Measurements from ENCODE around the gene OPCML.

The OPCML gene

GRCh38 chr11:133115099-133115498, 417.2 kb downstream of the OPCML start:
- no peak for DNase-seq

- DNase-seq, result no peak
Observed at GRCh38 chr11:133107763-133108162, 424.5 kb downstream of the OPCML start.

DNA sequence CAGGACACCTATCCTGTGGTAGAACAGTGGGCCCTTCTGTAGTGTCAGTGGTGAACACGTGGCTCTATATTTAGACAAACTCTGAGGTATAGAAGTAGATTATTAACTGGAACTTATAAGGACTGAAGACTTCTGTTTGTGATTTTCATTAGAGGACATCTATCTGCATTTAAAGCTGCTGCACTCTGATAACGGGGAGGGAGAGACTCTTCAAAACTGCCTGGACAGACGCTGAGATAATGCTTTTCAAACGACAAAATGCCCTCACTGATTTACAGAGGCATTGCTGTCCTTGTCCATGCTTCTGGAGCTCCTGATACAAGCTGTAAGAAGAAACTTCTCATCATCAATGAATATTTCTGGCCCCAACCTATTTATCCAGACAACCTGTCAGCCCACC, 425.2 kb downstream of the OPCML start:
- no peak for DNase-seq

- no peak for DNase-seq
Observed at GRCh38 chr11:133106417-133106816, 425.9 kb downstream of the OPCML start.

DNA sequence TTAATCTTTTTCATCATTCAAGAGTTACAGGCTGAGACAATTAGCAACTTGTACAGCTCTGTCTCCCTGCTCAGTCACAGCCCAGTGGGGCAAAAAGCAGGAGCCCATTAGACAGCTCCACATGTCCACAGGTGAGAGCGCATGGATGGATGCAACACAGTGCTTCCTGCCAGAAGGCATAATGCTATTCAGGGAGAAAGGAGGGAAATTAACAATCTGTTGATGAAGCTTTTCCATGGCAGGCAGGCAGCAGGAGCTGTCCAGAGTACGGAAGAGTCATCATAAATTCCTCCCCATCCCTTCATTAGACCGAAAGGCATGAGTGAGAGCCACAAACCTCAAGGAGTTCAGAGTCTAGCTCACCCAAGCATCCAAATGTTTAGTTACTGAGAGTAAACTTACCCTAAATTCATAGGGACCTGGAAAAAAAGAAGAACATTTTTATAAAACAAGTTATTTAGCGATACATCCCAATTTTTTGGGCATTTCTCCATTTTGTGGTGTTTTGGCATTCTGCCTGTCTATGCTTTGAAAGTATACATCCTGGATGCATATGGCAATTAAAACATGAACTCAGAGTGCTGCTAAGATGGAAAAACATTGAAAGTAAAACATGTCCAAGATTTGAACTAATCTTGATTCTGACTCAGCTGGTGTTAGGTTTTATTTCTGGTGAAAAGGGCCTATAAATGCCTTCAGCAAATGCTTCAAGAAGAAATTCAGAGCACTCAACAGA, 428.1 kb downstream of the OPCML start:
- no peak for DNase-seq

DNA sequence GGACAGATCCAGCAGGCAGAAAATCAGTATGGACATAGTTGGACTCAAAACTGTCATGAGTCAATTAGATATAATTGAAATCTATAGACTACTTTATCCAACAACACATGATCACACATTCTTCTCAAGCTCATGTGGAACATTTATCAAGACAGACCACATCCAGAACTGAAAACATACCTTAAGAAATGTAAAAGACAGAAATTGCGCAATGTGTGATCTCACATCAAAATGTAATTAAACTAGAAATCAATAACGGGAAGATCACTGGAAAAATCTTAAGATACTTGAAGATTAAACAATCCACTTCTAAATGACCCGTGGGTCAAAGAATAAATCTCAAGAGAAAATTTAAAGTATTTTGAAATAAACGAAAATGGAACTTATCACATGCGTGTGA, 435.3 kb downstream of the OPCML start:
- DNase-seq, result no peak

DNA sequence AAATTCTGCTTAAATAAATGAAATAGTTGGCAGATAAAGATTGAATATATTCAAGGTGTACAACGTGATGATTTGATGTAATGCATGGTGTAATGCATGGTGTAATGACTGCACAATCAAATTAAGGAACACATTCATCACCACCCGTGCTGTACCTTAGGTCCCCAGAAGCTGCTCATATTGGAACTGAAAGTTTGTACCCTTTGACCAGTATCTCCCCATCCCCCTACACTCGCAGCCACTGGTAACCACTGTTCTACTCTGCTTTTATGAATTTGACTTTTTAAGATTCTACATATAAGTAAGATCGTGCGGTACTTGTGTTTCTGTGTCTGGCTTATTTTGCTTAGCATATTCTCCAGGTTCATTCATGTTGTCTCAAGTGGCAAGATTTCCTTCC, 445.8 kb downstream of the OPCML start:
- DNase-seq, result no peak

DNA sequence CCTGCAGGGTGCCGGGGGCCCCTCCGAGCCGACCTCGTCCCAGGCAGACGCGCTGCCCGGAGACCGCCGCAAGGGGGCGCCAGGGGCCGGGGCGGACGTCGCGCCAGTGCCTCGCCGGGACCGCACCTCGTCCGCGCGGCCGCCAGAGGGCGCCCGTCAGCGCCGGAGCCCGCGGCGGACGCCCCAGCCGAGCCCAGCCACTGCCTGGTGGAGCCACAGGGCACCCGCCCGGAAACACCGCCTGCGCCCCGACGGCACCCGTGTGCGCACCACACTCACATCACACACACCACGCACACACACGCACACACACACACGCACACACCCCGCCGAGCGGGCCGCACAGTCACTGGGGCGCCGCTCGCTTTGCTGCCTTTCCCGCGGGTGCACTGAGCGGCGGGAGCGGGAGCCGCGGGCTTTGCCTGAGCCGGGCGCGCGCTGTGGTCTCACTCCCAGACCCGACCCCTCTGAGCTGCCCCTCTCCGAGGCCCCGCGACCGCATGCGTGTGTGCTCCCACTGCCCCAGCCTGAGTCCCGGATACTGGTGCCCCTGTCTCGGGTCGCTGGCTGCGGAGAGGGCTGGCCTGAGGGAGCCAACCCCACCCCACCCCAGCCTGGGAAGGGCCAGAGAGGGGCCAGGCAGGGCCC, 449.3 kb downstream of the OPCML start:
- no peak for DNase-seq

DNA sequence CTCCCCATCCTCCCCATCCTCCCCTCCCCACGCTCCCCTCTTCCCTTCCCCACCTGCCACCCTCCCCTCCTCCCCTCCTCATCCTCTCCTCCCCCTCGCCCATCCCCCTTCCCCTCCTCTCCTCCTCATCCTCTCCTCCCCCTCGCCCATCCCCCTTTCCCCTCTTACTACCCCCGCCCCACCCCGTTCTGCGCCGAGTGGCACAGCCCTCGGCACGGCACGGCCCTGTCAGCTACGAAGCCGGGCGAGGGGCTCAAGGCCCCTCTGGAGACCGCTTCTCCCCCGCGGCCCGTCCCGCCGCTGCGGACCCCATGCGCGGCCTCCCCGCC, 449.9 kb downstream of the OPCML start:
- DNase-seq, result no peak

DNA sequence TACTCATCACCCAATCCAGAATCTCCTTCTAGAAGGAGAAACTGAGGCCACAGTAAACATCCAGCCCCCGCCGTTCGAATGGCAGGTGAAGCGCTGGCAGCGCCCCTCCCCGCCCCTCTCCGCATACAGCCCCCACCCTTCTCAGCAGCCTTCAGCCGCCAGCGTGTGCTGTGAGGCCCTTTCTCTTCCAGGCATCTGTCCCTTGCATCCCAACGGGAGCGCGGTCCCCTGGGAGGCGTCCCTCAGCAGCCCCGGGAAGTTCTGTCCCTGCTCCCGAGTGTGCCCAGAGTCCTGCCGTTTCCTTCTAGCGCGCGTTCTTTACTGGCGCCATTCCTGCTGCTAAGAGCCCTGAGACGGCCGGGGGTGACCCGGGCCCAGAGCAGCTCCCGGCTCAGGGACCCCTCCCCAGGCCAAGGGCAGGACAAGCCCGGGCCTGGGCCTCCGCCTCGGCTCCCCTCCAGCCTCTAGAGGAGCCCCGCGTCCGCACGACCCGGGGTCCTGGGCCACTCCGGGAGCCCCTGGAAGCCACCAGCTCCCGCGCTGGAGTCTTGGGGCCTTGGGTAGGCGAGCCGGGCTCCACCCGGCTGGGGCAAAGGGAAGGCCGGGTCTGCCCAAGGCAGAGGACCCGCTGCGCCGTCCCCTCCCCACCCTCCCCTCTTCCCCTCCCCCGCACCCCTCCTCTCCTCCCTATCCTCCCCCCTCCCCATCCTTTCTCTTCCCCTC, 450.4 kb downstream of the OPCML start:
- no peak for DNase-seq

GRCh38 chr11:133081020-133081419, 451.3 kb downstream of the OPCML start:
- no peak for DNase-seq

DNA sequence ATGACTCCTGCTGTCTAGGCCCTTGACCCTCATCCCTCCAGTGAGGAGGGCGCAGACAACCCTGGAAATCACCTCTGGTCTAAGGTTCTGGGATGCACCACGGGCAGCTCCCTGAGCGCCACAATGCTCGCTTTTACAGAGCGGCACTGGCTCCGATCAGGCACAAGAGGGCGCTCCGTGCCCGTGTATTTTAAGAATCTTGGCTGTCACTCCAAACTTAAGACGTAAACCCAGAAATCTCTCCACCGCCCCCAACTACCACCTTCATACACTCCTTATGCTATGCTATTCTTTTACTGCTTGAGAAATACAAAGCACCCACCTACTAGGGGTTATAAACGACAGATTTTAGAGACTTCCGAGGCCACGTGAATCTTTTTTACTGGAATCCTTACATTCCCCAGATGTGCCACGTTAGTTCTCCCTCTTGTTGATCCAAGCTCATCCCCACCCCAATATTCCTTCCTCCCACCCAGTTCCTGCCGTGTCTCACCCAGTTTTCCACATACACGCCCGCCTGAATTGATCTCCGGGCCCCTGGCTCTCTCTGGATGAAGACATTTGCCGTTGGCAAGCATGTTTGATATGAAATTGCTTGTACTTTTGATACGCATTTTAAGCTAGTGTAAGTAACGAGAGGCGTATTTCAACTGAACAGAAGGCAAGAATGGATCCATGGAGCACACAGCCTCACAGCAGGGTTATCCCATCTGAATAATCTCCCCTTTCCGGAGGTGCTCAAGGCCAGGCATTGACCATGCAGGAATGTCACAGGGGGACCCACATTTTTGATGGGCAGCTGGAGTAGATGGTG, 453.5 kb downstream of the OPCML start:
- no peak for DNase-seq

DNA sequence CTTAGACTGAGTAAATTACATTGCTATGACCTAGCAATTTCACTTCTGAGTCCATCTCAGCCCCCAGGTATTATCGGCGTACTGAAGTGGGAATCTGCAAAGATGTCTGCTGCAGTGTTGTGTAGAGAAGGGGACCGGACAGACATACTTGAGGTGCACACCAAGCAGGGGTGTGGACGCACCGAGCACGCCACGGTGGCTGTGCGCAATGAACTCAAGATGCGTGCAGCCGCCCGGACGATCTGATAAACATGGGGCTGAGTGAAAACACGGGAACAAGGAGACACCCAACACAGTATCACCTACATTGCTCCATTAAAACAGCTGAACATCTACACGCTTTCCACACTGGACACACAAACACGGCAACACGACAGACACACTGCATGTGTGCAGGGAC, 454.3 kb downstream of the OPCML start:
- no peak for DNase-seq

DNA sequence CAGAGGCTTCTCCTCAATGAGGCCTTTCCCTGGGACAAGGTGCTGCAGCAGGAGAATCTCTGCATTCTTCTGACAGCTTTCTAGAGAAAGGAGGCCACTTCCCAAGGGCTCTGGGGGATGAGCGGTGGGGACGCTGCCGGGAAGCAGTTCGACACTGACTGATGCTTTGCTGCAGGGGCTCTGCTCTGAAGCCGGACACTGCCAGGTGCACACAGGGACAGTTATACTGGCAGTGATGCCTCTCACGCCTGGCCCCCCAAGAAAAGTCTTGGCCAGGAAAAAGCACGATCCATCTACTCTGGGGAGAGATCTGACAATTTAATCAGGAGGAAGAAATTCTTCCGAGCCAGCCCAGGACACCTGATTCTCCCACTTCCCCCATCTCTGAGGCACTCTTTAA, 456.9 kb downstream of the OPCML start:
- no peak for DNase-seq

DNA sequence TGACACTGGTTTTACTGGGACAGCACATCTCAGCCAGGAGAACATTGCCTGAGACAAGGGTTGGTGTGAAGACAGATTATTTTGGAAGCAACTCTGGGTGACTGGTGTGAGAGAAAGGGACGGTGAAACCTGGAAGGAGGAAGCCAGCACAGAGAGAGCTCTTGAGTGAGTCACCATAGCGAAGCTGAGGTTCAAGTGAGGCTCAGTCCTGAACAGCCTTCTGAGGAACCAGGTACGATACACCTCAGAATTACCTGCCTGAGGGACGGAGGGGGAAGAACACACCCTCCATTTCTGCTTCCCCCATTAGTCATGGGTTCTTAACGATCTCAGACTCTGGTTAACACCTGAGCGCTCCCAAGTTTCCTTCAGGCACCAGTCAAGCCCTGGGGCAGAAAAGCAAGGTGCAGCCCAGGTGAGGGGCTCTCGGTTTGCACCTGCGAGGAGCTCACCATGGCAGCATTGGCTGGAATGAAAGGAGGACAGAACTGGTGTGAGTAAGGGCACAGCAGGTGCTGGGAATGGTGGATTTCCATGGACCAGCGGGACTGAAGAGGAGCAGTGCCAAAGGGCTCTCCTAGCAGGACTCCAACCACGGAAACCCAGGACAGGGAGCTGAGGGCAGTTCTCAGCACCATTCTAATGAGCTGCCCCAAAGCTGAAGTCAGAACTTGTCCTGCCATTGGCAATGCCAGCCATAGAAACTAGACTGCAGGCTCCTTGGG, 459.3 kb downstream of the OPCML start:
- DNase-seq, result no peak

- DNase-seq, result no peak
Observed at GRCh38 chr11:133072378-133072777, 459.9 kb downstream of the OPCML start.

DNA sequence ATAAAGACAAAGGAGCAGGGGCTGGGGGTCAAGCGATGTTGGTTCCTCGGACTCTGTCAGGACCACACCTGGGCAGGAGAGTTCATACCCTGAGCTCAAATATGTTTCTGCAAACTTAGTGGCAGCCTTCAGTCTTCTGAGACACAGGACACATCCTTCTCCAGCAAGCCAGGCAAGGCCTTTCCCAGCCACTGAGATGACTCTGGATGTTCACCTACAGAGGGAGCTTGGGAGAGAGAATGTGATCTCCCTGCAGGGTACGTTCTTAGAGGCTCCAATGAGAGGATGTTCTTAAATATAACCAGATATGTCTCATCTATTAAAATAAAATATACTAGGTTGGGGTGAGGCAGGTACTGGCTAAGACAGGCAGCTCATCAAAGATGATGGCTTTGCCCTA, 461.5 kb downstream of the OPCML start:
- no peak for DNase-seq

DNA sequence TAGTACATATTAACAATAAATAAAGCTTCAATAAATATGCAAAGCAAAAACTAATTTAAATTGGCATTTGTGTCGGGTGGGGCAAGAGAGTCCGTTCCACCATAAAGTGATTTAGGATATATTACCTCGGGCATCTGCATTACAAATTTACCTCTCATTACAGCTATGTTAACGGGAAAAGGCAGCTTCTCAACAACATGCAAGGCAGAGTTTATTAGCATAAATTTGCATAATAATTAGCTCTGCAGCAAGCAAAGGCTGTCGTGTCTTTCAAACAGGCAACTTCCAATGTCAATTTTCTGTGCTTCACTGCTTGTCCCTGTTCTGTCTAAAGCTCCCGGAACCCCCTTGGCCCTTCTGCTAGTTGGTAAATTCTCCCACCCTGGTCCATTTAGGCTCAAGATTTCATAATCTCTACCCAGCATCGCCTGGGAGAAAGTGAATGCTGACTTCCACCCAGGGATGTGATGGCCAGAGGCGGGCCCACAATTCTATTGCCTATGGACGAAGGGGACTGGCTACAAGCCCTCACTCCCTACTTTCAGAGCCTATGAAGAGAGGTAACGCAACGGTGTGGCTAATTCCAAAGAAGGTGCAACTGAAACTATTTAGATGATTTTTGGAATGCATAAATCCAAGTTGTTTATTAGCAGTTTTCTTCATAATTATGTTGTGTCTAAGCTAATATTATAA, 462.1 kb downstream of the OPCML start:
- DNase-seq, result no peak

GRCh38 chr11:133065847-133066485, 466.3 kb downstream of the OPCML start:
- DNase-seq, result no peak

DNA sequence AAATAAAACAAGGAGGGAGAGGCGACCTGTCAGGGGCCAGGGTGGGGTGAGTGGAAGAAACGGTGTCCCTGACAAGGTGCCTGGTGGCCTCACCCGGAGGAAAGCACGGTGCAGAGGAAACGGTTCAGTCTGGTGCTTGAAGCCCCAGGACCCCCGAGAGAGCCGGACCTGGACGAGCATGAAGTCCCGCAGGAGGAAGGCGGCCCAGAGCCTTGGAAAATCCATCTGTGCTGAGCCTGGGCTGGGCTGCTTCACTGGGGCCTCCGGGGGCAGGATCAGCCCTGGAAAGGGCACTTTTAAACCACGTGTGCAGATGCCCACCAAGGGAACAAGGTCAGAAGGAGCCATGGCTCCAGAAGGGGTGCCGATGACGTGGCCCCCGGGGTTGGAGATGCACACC, 467.3 kb downstream of the OPCML start:
- no peak for DNase-seq

DNA sequence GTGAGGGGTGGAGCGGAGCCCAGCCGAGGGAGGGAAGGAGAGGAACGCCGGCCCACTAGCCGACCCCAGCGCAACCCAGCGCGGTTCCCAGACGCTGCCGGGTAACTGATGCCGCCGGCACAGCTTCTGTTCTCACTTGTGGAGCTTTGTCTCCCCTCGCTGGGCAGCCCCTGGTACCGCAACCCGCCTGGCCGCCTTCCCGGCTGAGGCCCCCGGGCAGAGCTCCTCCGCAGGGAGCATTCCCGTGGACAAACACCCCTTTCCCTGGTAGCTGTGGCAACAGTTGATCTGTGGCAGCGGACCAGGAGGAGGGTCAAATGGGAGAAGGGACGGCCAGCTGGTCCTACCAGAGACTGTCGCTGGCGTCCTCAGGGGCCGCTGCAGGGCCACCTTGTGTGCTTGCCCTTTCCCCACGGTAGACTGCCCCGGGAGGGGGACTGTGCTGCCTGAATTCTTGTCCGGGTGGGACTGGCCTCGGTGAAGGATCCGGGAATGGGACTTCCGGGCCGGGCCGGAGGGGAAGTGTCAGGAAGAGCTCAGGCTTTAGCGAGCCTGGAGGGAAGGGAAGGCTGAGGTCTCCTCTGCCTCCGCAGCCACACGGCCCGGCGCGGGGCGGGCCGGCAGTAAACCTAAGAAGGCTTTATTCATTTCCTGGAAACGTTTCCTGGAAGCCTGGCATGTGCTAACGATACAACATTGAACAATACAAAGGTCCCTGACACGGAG, 468.0 kb downstream of the OPCML start:
- DNase-seq, result no peak

Measured in activated gamma-delta T cell (primary cell).